Chondrocyte (in vitro differentiated cells): ENCODE data around the gene SOBP. TPM values are rescaled to one million over a fixed set of nuclear protein-coding genes. Genes with fewer than 3 reads are reported as not detected.

Experiments used
- DNase-seq: peaks from one replicate; pipeline ENCODE4 v3.0.0; 2021; ENCODE audit warnings: mixed read lengths, low spot score
- H3K27ac Mint-ChIP-seq: one replicate; pipeline ENCODE4 v1.8.0; 2021; ENCODE audit warnings: mild to moderate bottlenecking, moderate library complexity, mixed read lengths; ENCODE audit not compliant: unreplicated experiment
- H3K27me3 Mint-ChIP-seq: 2 replicates; pipeline ENCODE4 v1.8.0; 2021; ENCODE audit warnings: low read depth, mixed read lengths
- H3K36me3 Mint-ChIP-seq: 2 replicates; pipeline ENCODE4 v1.8.0; 2021; ENCODE audit warnings: low read depth, mixed read lengths
- H3K4me1 Mint-ChIP-seq: 2 replicates; pipeline ENCODE4 v1.8.0; 2021; ENCODE audit warnings: low read depth, mild to moderate bottlenecking, mixed read lengths
- H3K4me3 Mint-ChIP-seq: one replicate; pipeline ENCODE4 v1.8.0; 2021; ENCODE audit warnings: mild to moderate bottlenecking, moderate library complexity, mixed read lengths; ENCODE audit not compliant: unreplicated experiment
- H3K9me3 Mint-ChIP-seq: 2 replicates; pipeline ENCODE4 v1.8.0; 2021; ENCODE audit warnings: low read depth, mixed read lengths
- CTCF ChIP-seq: fragments of 200-600 bp; sonication (generic); IDR thresholded peaks from 2 replicates; pipeline ENCODE4 v1.5.0; 2021; ENCODE audit warnings: antibody characterized with exemption, mild to moderate bottlenecking, moderate library complexity
- total RNA-seq: library from RNA; stranded (reverse); gene quantifications from 3 replicates; pipeline ENCODE4 v1.2.1, GENCODE V29; 2021

The SOBP gene
- total RNA-seq, 1 donor from 2014 or later, result 6.6 TPM

GRCh38 chr6:107538856-107539387 is 49.0 kb downstream of the SOBP start:
- Mint-ChIP-seq H3K27me3 (no peaks in the 10 kb centered on the region), H3K4me1 (peaks cover 41% of the 10 kb centered on the region), H3K36me3 (peaks cover 4% of the 10 kb centered on the region), H3K27ac (no peak overlapping the region), H3K4me3 (no peak overlapping the region), H3K9me3 (no peaks in the 10 kb centered on the region)
- DNase-seq, result no peak
- no peak for TF ChIP-seq CTCF

- H3K9me3 Mint-ChIP-seq, result no peaks in the 10 kb centered on the region
Measured at GRCh38 chr6:107539409-107539808, 49.5 kb downstream of the SOBP start.

GRCh38 chr6:107539849-107540464 is 50.0 kb downstream of the SOBP start:
- DNase-seq, result no peak
- Mint-ChIP-seq H3K36me3 (peaks cover 4% of the 10 kb centered on the region), H3K4me3 (no peak overlapping the region), H3K4me1 (peaks cover 31% of the 10 kb centered on the region), H3K9me3 (no peaks in the 10 kb centered on the region), H3K27me3 (no peaks in the 10 kb centered on the region), H3K27ac (peak overlapping the region; percentile 85)
- TF ChIP-seq CTCF, result no peak

More at GRCh38 chr6:107539409-107539808, 49.5 kb downstream of the SOBP start:
- no peak for DNase-seq
- peaks cover 4% of the 10 kb centered on the region for H3K36me3 Mint-ChIP-seq
- TF ChIP-seq CTCF, result no peak
- H3K27me3 Mint-ChIP-seq, result no peaks in the 10 kb centered on the region
- no peak overlapping the region for H3K4me3 Mint-ChIP-seq
- peak overlapping the region; percentile 85 for H3K27ac Mint-ChIP-seq
- peaks cover 36% of the 10 kb centered on the region for H3K4me1 Mint-ChIP-seq

GRCh38 chr6:107540465-107540857 is 50.5 kb downstream of the SOBP start:
- no peak for TF ChIP-seq CTCF
- no peaks in the 10 kb centered on the region for H3K27me3 Mint-ChIP-seq
- no peak overlapping the region for H3K4me3 Mint-ChIP-seq
- H3K4me1 Mint-ChIP-seq, result peaks cover 27% of the 10 kb centered on the region
- DNase-seq, result no peak
- H3K27ac Mint-ChIP-seq, result peak overlapping the region; percentile 74
- H3K9me3 Mint-ChIP-seq, result no peaks in the 10 kb centered on the region
- H3K36me3 Mint-ChIP-seq, result peaks cover 4% of the 10 kb centered on the region

- no peaks in the 10 kb centered on the region for H3K9me3 Mint-ChIP-seq
- DNase-seq, result no peak
- H3K4me3 Mint-ChIP-seq, result no peak overlapping the region
- H3K36me3 Mint-ChIP-seq, result peaks cover 4% of the 10 kb centered on the region
- peaks cover 31% of the 10 kb centered on the region for H3K4me1 Mint-ChIP-seq
- TF ChIP-seq CTCF, result no peak
- H3K27me3 Mint-ChIP-seq, result no peaks in the 10 kb centered on the region
- no peak overlapping the region for H3K27ac Mint-ChIP-seq
Measured at GRCh38 chr6:107542192-107542668, 52.3 kb downstream of the SOBP start.
